Measurements from ENCODE around the gene SALL3.

DNA sequence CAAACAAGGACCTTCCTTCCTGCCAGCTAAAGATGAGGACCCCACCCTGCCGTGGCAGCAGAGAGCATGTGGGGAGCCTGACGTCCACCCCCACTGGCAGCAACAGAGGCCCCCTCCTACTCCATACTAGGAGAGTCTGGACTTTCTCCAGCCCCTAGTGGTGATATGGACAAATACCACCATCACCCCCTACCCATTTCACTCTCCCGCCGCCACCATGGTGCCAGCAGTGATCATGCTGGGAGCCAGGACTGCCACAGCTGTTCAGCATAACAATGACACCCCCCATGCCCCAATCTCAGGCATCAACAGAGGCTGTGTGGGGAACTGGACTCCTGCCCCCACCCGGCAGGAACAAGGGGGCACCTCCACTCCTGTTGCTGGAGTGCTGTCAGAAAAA, 46.9 kb downstream of the SALL3 start:
- TF ChIP-seq, protein P1, sequence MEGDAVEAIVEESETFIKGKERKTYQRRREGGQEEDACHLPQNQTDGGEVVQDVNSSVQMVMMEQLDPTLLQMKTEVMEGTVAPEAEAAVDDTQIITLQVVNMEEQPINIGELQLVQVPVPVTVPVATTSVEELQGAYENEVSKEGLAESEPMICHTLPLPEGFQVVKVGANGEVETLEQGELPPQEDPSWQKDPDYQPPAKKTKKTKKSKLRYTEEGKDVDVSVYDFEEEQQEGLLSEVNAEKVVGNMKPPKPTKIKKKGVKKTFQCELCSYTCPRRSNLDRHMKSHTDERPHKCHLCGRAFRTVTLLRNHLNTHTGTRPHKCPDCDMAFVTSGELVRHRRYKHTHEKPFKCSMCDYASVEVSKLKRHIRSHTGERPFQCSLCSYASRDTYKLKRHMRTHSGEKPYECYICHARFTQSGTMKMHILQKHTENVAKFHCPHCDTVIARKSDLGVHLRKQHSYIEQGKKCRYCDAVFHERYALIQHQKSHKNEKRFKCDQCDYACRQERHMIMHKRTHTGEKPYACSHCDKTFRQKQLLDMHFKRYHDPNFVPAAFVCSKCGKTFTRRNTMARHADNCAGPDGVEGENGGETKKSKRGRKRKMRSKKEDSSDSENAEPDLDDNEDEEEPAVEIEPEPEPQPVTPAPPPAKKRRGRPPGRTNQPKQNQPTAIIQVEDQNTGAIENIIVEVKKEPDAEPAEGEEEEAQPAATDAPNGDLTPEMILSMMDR (IDR thresholded peaks at IDR 0.05): no peak
- TF ChIP-seq POLR2A (IDR thresholded peaks at IDR 0.05): no peak
